ENCODE data around the gene BCL11A.

GRCh38 chr2:60602828-60603532 is 49.5 kb upstream of the BCL11A start:
- TF ChIP-seq POLR2A (IDR thresholded peaks at IDR 0.05): no peak
- TF ChIP-seq, protein P1, sequence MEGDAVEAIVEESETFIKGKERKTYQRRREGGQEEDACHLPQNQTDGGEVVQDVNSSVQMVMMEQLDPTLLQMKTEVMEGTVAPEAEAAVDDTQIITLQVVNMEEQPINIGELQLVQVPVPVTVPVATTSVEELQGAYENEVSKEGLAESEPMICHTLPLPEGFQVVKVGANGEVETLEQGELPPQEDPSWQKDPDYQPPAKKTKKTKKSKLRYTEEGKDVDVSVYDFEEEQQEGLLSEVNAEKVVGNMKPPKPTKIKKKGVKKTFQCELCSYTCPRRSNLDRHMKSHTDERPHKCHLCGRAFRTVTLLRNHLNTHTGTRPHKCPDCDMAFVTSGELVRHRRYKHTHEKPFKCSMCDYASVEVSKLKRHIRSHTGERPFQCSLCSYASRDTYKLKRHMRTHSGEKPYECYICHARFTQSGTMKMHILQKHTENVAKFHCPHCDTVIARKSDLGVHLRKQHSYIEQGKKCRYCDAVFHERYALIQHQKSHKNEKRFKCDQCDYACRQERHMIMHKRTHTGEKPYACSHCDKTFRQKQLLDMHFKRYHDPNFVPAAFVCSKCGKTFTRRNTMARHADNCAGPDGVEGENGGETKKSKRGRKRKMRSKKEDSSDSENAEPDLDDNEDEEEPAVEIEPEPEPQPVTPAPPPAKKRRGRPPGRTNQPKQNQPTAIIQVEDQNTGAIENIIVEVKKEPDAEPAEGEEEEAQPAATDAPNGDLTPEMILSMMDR (IDR thresholded peaks at IDR 0.05): no peak
